GM20000 (cell line): Measurements from ENCODE around the gene ART5.
A peak's percentile ranks its signal among the peaks of the same experiment; 100 is the strongest.
"Not testable (repeated sequence)": the region's sequence is repeated elsewhere in the genome, so short reads cannot be mapped to it uniquely, and the experiment has no call there.

Source experiments
- DNase-seq: peaks from one replicate; pipeline ENCODE4 v3.0.0; 2012; ENCODE audit warnings: low spot score
- CTCF ChIP-seq: IDR thresholded peaks from 2 replicates; pipeline ENCODE4 v1.5.1; 2012; ENCODE audit warnings: mild to moderate bottlenecking, control low read depth; ENCODE audit errors: extremely low read depth, missing control alignments

ART5 gene

GRCh38 chr11:3655547-3655946 is 13.8 kb upstream of the ART5 start:
- DNase-seq = no peak
- no peak for TF ChIP-seq CTCF

- not testable (repeated sequence) for DNase-seq
Observed at GRCh38 chr11:3652514-3652913, 10.7 kb upstream of the ART5 start.

GRCh38 chr11:3649374-3649773 is 7.6 kb upstream of the ART5 start:
- DNase-seq = not testable (repeated sequence)

GRCh38 chr11:3648843-3649242 is 7.1 kb upstream of the ART5 start:
- not testable (repeated sequence) for DNase-seq

GRCh38 chr11:3645552-3645951 is 3.8 kb upstream of the ART5 start:
- no peak for TF ChIP-seq CTCF
- DNase-seq = no peak

GRCh38 chr11:3644817-3645235 is 3.0 kb upstream of the ART5 start, which contains the start of gene ART1:
TSS of gene ART1 (plus strand) at chr11:3645128. CDS start at chr11:3659214, 14,086 bp downstream.
- no peak for DNase-seq
- TF ChIP-seq CTCF = no peak

GRCh38 chr11:3643102-3643546 is 1.3 kb upstream of the ART5 start:
- not testable (repeated sequence) for DNase-seq

GRCh38 chr11:3642071-3642951 is 519 bp upstream of the ART5 start:
- no peak for TF ChIP-seq CTCF
- peak; percentile 70 for DNase-seq

GRCh38 chr11:3641191-3641590 is 601 bp downstream of the ART5 start:
- TF ChIP-seq CTCF = no peak
- DNase-seq = no peak
